K562 (cell line): ENCODE data around the gene TRAF3. TPM values are rescaled to one million over a fixed set of nuclear protein-coding genes. Genes with fewer than 3 reads are reported as not detected.

Experiments
- ATAC-seq: fragments of 200-7000 bp; cut with Tn5 transposase; 3 replicates; pipeline ENCODE4 v1.9.1; 2020; ENCODE audit warnings: moderate library complexity
- BruUV-seq: library from RNA; stranded (reverse); fragments of 400-500 nt; replicated peaks from 2 replicates; lab custom pipeline; 2021; lab: Mats Ljungman, UMichigan
- CTCF ChIA-PET: fragments of 300-600 bp; formaldehyde crosslinking; extraction: SDS; loops from one replicate; lab custom pipeline; 2021; ENCODE audit warnings: low intra/inter-chr PET ratio; lab: Yijun Ruan, JAX
- POLR2A ChIA-PET: fragments of 300-600, 350-650 bp; sonication (Branson Sonifier 250); formaldehyde crosslinking; extraction: SDS; loops from one replicate; lab custom pipeline; 2021; ENCODE audit warnings: antibody characterized with exemption, inconsistent platforms; lab: Yijun Ruan, JAX
- DNase-seq, 4 experiments: peaks; one replicate each; pipeline versions ENCODE4 v3.0.0 to v3.0.0-alpha.2; 2011 to 2018; ENCODE audit warnings: low spot score in 3 of 4, mixed read lengths in 3 of 4; ENCODE audit errors: extremely low read depth in 1 of 4
- FAIRE-seq: peaks from 2 replicates; lab custom pipeline; 2011; peaks lifted over from hg19 to GRCh38; lab: Jason Lieb, UNC
- H2AFZ ChIP-seq: 2 replicates; pipeline ENCODE4 v1.6.0; 2011; ENCODE audit warnings: low read depth, low read length, control low read depth, inconsistent platforms
- H3K27ac ChIP-seq: fragments of 200-600 bp; 3 replicates; pipeline ENCODE4 v1.8.0; 2011; ENCODE audit warnings: low read depth, mild to moderate bottlenecking, control low read depth, inconsistent platforms, low read length, moderate library complexity, mixed read lengths; ENCODE audit errors: extremely low read depth
- H3K27me3 ChIP-seq, 2 experiments: fragments of 300-600 bp in 1 of 2; 2 replicates in 1 of 2; 3 replicates in 1 of 2; pipeline versions ENCODE4 v1.6.0 to v1.8.0; 2011; ENCODE audit warnings: inconsistent platforms in 2 of 2, low read length in 2 of 2, mild to moderate bottlenecking in 1 of 2, mixed read lengths in 1 of 2, moderate library complexity in 1 of 2; ENCODE audit not compliant: control insufficient read depth in 2 of 2, insufficient read depth in 2 of 2
- H3K36me3 ChIP-seq: fragments of 300-600 bp; 3 replicates; pipeline ENCODE4 v1.8.0; 2011; ENCODE audit warnings: mild to moderate bottlenecking, low read length, inconsistent platforms; ENCODE audit not compliant: control insufficient read depth, insufficient read depth
- H3K4me1 ChIP-seq, 2 experiments: fragments of 200-600 bp in 1 of 2; replicated peaks in 1 of 2; 2 replicates in 1 of 2; 3 replicates in 1 of 2; pipeline versions ENCODE4 v1.5.1 to v1.8.0; 2011; ENCODE audit warnings: inconsistent platforms in 2 of 2, low read length in 2 of 2, mild to moderate bottlenecking in 1 of 2, mixed read lengths in 1 of 2, moderate library complexity in 1 of 2; ENCODE audit not compliant: control insufficient read depth in 2 of 2, insufficient read depth in 2 of 2
- H3K4me2 ChIP-seq: 2 replicates; pipeline ENCODE4 v1.6.1; 2011; ENCODE audit warnings: low read length, control low read depth, inconsistent platforms, mixed read lengths; ENCODE audit not compliant: insufficient read depth
- H3K4me3 ChIP-seq: fragments of 200-600 bp; sonication (generic), shearing (Covaris generic); 2 replicates; pipeline ENCODE4 v1.5.1; 2016; ENCODE audit warnings: control low read depth, inconsistent platforms
- H3K79me2 ChIP-seq: fragments of 200-600 bp; 3 replicates; pipeline ENCODE4 v1.8.0; 2011; ENCODE audit warnings: low read length, inconsistent platforms; ENCODE audit not compliant: control insufficient read depth, insufficient read depth
- H3K9ac ChIP-seq, 2 experiments: 2 replicates each; pipeline versions ENCODE4 v1.6.0 to v1.6.1; 2011; ENCODE audit warnings: low read depth in 2 of 2, low read length in 2 of 2, control low read depth in 1 of 2, inconsistent platforms in 1 of 2, mild to moderate bottlenecking in 1 of 2, mixed read lengths in 1 of 2; ENCODE audit not compliant: insufficient read depth in 1 of 2
- H3K9me1 ChIP-seq: one replicate; pipeline ENCODE4 v1.6.0; 2011; ENCODE audit warnings: inconsistent platforms, mild to moderate bottlenecking, low read length, moderate library complexity; ENCODE audit not compliant: control insufficient read depth, insufficient read depth
- H3K9me3 ChIP-seq: replicated peaks from 2 replicates; pipeline ENCODE4 v1.5.1; 2011; ENCODE audit warnings: low read depth, low read length, inconsistent platforms; ENCODE audit not compliant: control insufficient read depth, insufficient read depth
- H4K20me1 ChIP-seq: replicated peaks from 2 replicates; pipeline ENCODE4 v1.6.1; 2011; ENCODE audit warnings: low read length, inconsistent platforms, mixed read lengths; ENCODE audit not compliant: control insufficient read depth, insufficient read depth
- DACH1 ChIP-seq: fragments of 450-650 bp; IDR thresholded peaks from 2 replicates; pipeline ENCODE4 v1.6.1; 2018; ENCODE audit not compliant: partially characterized antibody
- DPF2 ChIP-seq: fragments of 450-650 bp; IDR thresholded peaks from 2 replicates; pipeline ENCODE4 v1.6.1; 2016
- NBN ChIP-seq: fragments of 450-650 bp; IDR thresholded peaks from 2 replicates; pipeline ENCODE4 v1.6.1; 2016; ENCODE audit warnings: low read depth, mild to moderate bottlenecking
- POLR2G ChIP-seq: fragments of 200-400 bp; formaldehyde crosslinking; IDR thresholded peaks from 2 replicates; pipeline ENCODE4 v1.6.1; 2017; ENCODE audit warnings: low read depth, mild to moderate bottlenecking, antibody characterized with exemption, low read length, moderate library complexity
- RBM17 ChIP-seq: fragments of 200-400 bp; formaldehyde crosslinking; IDR thresholded peaks from 2 replicates; pipeline ENCODE4 v1.6.1; 2017; ENCODE audit warnings: low read depth, mild to moderate bottlenecking, low read length, borderline replicate concordance
- RREB1 ChIP-seq: fragments of 250-450 bp; sonication (Bioruptor Pico); IDR thresholded peaks from 2 replicates; pipeline ENCODE4 v1.4.0; 2020
- WGBS: fragments of 100-300 bp; shearing (Covaris generic); methylation state at CpG from one replicate; pipeline ENCODE4 v1.1.6; 2016; ENCODE audit warnings: low coverage, mixed read lengths; ENCODE audit not compliant: insufficient coverage; ENCODE audit errors: missing lambda C conversion rate; 5-methylcytosine and 5-hydroxymethylcytosine counted together
- in situ Hi-C: fragments of 300-500 bp; cut with MboI; formaldehyde crosslinking; loops from 4 replicates; pipeline ENCODE4 v1.15.0; 2018; ENCODE audit warnings: inconsistent platforms, mixed read lengths
- intact Hi-C: fragments of 100-400 bp; cut with micrococcal nuclease; formaldehyde crosslinking; loops from 2 replicates; pipeline ENCODE4 v1.14.2; 2022
- polyA plus RNA-seq, 8 experiments: library from polyadenylated mRNA; depleted of rRNA in 4 of 8; stranded (reverse) in 5 of 8; unstranded in 3 of 8; fragments of >200 nt; fragmentation: Nextera tagmentation in 2 of 8; fragmentation: Illumina TruSeq in 1 of 8; extraction: Ambion mirVana in 2 of 8; extraction: Trizol in 1 of 8; gene quantifications; 2 replicates each; pipeline versions ENCODE4 v1.2.1 to v1.2.3, GENCODE V29; 2011 to 2014; ENCODE audit warnings: inconsistent platforms in 1 of 8, missing spikeins in 1 of 8
- total RNA-seq, 7 experiments: library from RNA; depleted of rRNA in 6 of 7; stranded (reverse); fragments of >200 nt in 6 of 7; fragmentation: Illumina TruSeq in 2 of 7; extraction: Trizol in 2 of 7; gene quantifications; 2 replicates each; pipeline versions ENCODE4 v1.2.1 to v1.2.3, GENCODE V29; 2011 to 2021; ENCODE audit warnings: low replicate concordance in 1 of 7

The TRAF3 gene
- total and polyA plus RNA-seq, 9 of the 15 experiments (the other 6 are each of a cell fraction or from before 2014, with no cell fraction given) = 0.52 to 21.3 (median 9.9) TPM

DNA sequence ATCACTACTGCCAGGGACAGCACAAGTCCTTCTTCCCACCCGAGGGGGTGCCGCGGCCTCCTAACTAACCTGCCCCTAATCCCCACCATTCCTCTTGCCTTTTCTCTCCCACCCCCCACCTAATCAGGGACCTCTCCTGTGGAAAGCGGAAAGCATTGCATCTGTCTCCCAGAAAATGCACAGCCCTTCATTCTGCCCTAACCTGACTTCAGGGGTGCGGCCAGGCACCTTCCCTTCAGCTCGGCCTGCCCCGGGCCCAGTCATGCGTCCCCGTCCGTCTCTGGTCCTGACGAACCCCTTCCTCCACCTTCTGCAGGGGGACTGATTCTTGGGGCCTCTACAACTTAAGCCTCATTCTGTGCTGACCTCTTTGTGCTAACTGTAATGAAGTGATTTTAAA, 43.9 kb upstream of the TRAF3 start:
- no peak for DNase-seq
- no peak overlapping the region for H3K27ac ChIP-seq
- H3K79me2 ChIP-seq = no peaks in the 10 kb centered on the region
- TF ChIP-seq DPF2 = no peak
- TF ChIP-seq DACH1 = no peak
- no peak for TF ChIP-seq RREB1
- TF ChIP-seq POLR2G = 0 out of 2 replicates have a peak, but pooled peaks have one; percentile 25
- no peak for TF ChIP-seq RBM17
- no peak for TF ChIP-seq NBN
- TF ChIP-seq, all 486 proteins: peak for 1
- Histone ChIP-seq H3K36me3 (peaks cover 38% of the 10 kb centered on the region; the same call in 2 of the 3 replicates), H3K4me3 (no peak overlapping the region), H4K20me1 (no peaks in the 10 kb centered on the region), H3K9me3 (no peaks in the 10 kb centered on the region), H3K9me1 (no peaks in the 10 kb centered on the region), H2AFZ (no peak overlapping the region), H3K27me3 (no peaks in the 10 kb centered on the region), H3K4me1 (no peaks in the 10 kb centered on the region), H3K9ac (no peak overlapping the region), H3K4me2 (no peak overlapping the region)
- ChIA-PET POLR2A (interaction anchor here (0.8 to 1.1 kb wide), 2 partner anchors 39 to 52 kb away, joined by 3 to 5 read pairs; no protein-coding TSS in a partner anchor), CTCF (no interaction called here)
- ATAC-seq (no peak), FAIRE-seq (no peak)
- 100% methylated on average over 1 of the region's 11 CpGs for WGBS
- BruUV-seq = no TSS peak
- intact Hi-C loops = no loop called here
- in situ Hi-C loops = no loop called here
